ENCODE measurements around the gene USP30.

The USP30 gene

GRCh38 chr12:109085590-109085989, 33.2 kb downstream of the USP30 start:
- Histone ChIP-seq H3K4me3 (ENCODE audit: low read depth, low read length, poor library complexity, severe bottlenecking) (no peak overlapping the region), H3K27me3 (ENCODE audit: insufficient read depth, low read length) (no peaks in the 10 kb centered on the region), H3K9ac (ENCODE audit: low read length) (no peak overlapping the region), H3F3A (ENCODE audit: insufficient read depth, low read length) (no peaks in the 10 kb centered on the region), H3K79me2 (ENCODE audit: insufficient read depth, low read length) (no peaks in the 10 kb centered on the region), H3K4me2 (ENCODE audit: low read length) (no peak overlapping the region), H2AFZ (ENCODE audit: low read length) (no peak overlapping the region), H3K9me2 (ENCODE audit: low read depth, low read length) (no peaks in the 10 kb centered on the region), H3K36me3 (ENCODE audit: insufficient read depth, low read length) (peaks cover 36% of the 10 kb centered on the region; the same call in 1 of the 2 replicates), H3K4me1 (ENCODE audit: insufficient read depth, low read length, severe bottlenecking) (peaks cover 7% of the 10 kb centered on the region), H3K9me3 (ENCODE audit: low read length) (no peaks in the 10 kb centered on the region), H4K20me1 (ENCODE audit: insufficient read depth, low read length) (no peaks in the 10 kb centered on the region), H3K27ac (ENCODE audit: low read depth, low read length, poor library complexity, severe bottlenecking) (no peak overlapping the region)
- TF ChIP-seq EZH2 (IDR thresholded peaks at IDR 0.05; ENCODE audit: borderline replicate concordance, low read length) (no peak), CTCF (IDR thresholded peaks at IDR 0.05; ENCODE audit: low read length) (no peak)

GRCh38 chr12:109087250-109087649, 34.9 kb downstream of the USP30 start:
- Histone ChIP-seq H3K9me3 (ENCODE audit: low read length) (no peaks in the 10 kb centered on the region), H3K79me2 (ENCODE audit: insufficient read depth, low read length) (peaks cover 6% of the 10 kb centered on the region; the same call in 1 of the 2 replicates), H3K9ac (ENCODE audit: low read length) (no peak overlapping the region), H2AFZ (ENCODE audit: low read length) (no peak overlapping the region), H3K4me3 (ENCODE audit: low read depth, low read length, poor library complexity, severe bottlenecking) (no peak overlapping the region), H3K4me1 (ENCODE audit: insufficient read depth, low read length, severe bottlenecking) (peaks cover 22% of the 10 kb centered on the region), H3K27me3 (ENCODE audit: insufficient read depth, low read length) (no peaks in the 10 kb centered on the region), H4K20me1 (ENCODE audit: insufficient read depth, low read length) (no peaks in the 10 kb centered on the region), H3K9me2 (ENCODE audit: low read depth, low read length) (no peaks in the 10 kb centered on the region), H3K4me2 (ENCODE audit: low read length) (no peak overlapping the region), H3K27ac (ENCODE audit: low read depth, low read length, poor library complexity, severe bottlenecking) (no peak overlapping the region), H3K36me3 (ENCODE audit: insufficient read depth, low read length) (peaks cover 35% of the 10 kb centered on the region; the same call in 1 of the 2 replicates), H3F3A (ENCODE audit: insufficient read depth, low read length) (no peaks in the 10 kb centered on the region)
- no peak for TF ChIP-seq CTCF (IDR thresholded peaks at IDR 0.05; ENCODE audit: low read length)
- TF ChIP-seq EZH2 (IDR thresholded peaks at IDR 0.05; ENCODE audit: borderline replicate concordance, low read length), result no peak

- Histone ChIP-seq H3K27me3 (ENCODE audit: insufficient read depth, low read length) (no peaks in the 10 kb centered on the region), H3K79me2 (ENCODE audit: insufficient read depth, low read length) (peaks cover 15% of the 10 kb centered on the region), H2AFZ (ENCODE audit: low read length) (no peak overlapping the region), H3K36me3 (ENCODE audit: insufficient read depth, low read length) (peaks cover 35% of the 10 kb centered on the region; the same call in 1 of the 2 replicates), H3K4me3 (ENCODE audit: low read depth, low read length, poor library complexity, severe bottlenecking) (no peak overlapping the region), H3K9me3 (ENCODE audit: low read length) (no peaks in the 10 kb centered on the region), H3K27ac (ENCODE audit: low read depth, low read length, poor library complexity, severe bottlenecking) (no peak overlapping the region), H3K4me2 (ENCODE audit: low read length) (no peak overlapping the region), H3K4me1 (ENCODE audit: insufficient read depth, low read length, severe bottlenecking) (peaks cover 35% of the 10 kb centered on the region), H3K9me2 (ENCODE audit: low read depth, low read length) (no peaks in the 10 kb centered on the region), H3K9ac (ENCODE audit: low read length) (no peak overlapping the region), H4K20me1 (ENCODE audit: insufficient read depth, low read length) (no peaks in the 10 kb centered on the region), H3F3A (ENCODE audit: insufficient read depth, low read length) (no peaks in the 10 kb centered on the region)
- TF ChIP-seq CTCF (IDR thresholded peaks at IDR 0.05; ENCODE audit: low read length) (no peak), EZH2 (IDR thresholded peaks at IDR 0.05; ENCODE audit: borderline replicate concordance, low read length) (no peak)
These were observed 36.4 kb downstream of the USP30 start for GRCh38 chr12:109088818-109089217.
